ENCODE measurements around the gene PCNX4. TPM values are rescaled to one million over a fixed set of nuclear protein-coding genes. Genes with fewer than 3 reads are reported as not detected.

Gene PCNX4
- polyA plus RNA-seq, 3 donors, result 13.1 to 18.4 (median 16.7) TPM

DNA sequence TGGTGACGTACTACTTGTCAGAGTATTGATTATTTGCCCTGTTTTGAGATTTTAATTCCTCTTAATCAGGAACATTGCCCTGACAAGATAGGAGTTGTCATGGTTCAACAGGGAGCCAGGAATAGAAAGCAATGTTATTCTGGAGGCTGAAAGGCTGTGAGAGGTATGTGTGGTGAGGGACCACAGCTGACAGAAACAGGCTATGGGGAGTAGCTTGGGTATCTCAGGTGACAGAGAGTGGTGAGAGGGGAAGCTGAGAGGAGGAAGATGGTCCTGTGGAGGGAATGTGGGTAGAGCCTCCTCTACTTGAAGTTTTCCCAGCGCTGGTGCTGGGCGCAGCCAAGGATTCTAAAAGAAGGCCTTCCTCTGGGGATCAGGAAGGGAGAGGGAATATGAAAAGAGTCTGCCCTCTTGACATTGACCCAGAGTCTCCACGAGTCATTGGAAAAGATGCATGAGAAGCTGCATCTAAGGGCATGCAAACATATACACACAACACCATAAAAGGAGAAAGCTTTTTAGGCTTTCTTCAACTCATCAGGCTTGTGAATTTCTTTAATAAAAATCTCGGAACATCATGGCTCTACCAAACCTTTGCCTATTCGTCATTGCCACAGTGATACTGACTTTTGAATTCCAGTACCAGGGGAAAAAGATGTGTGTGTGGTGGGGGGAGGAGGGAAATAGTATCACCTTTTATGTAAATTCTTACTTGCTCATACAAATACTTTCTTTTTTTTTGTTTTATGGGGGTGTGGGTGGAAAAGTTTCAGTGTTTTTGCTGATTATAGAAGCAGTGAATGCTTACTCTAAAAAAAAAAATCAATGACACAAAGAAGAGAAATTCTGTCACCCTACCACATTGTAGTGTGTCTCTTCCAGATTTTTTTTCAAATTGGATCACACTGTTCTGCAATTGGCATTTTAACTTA is 113.4 kb downstream of the PCNX4 start:
- H3K27me3 Mint-ChIP-seq (ENCODE audit: low read depth in 3 of 3), result peaks cover 0 to 3% (median 0%) of the 10 kb centered on the region in 3 donors
- no peak for DNase-seq
- Histone ChIP-seq H3K79me2 (ENCODE audit: insufficient read depth, low read length) (no peaks in the 10 kb centered on the region), H3K9ac (ENCODE audit: insufficient read depth, low read length, poor library complexity, severe bottlenecking) (no peak overlapping the region), H3K27ac (ENCODE audit: low read depth in 1 of 2, low read length in 2 of 2) (no peak overlapping the region), H3K4me1 (ENCODE audit: control insufficient read depth in 1 of 2, insufficient read depth in 2 of 2, low read length in 2 of 2) (peaks cover 0 to 16% of the 10 kb centered on the region in 2 donors), H3K27me3 (ENCODE audit: control insufficient read depth in 2 of 2, insufficient read depth in 2 of 2, low read length in 2 of 2) (no peaks in the 10 kb centered on the region), H2AFZ (ENCODE audit: insufficient read depth, low read depth, low read length, poor library complexity, severe bottlenecking) (no peak overlapping the region), H4K20me1 (ENCODE audit: insufficient read depth, low read length) (no peaks in the 10 kb centered on the region), H3K4me3 (replicated peaks in 1 of 3; ENCODE audit: low read depth in 2 of 3, low read length in 3 of 3) (no peak overlapping the region), H3K4me2 (replicated peaks; ENCODE audit: extremely low read depth, low read length, poor library complexity, severe bottlenecking) (no peak overlapping the region), H3K9me3 (replicated peaks in 1 of 2; ENCODE audit: control insufficient read depth in 1 of 2, insufficient read depth in 1 of 2, low read length in 2 of 2) (no peaks in the 10 kb centered on the region), H3K36me3 (replicated peaks in 1 of 2; ENCODE audit: control insufficient read depth in 1 of 2, insufficient read depth in 2 of 2, low read length in 2 of 2) (no peaks in the 10 kb centered on the region)
- 65% methylated on average over 2 of the region's 6 CpGs for WGBS (ENCODE audit: insufficient coverage)
- H3K4me3 Mint-ChIP-seq, result no peak overlapping the region
- H3K27ac Mint-ChIP-seq, result peak overlapping the region in 1 of 7 donors; percentile 38
- H3K4me1 Mint-ChIP-seq, result peaks cover 11% of the 10 kb centered on the region
- H3K36me3 Mint-ChIP-seq, result no peaks in the 10 kb centered on the region
- intact Hi-C loops (cut with micrococcal nuclease), result no loop called here
- TF ChIP-seq, protein P1, sequence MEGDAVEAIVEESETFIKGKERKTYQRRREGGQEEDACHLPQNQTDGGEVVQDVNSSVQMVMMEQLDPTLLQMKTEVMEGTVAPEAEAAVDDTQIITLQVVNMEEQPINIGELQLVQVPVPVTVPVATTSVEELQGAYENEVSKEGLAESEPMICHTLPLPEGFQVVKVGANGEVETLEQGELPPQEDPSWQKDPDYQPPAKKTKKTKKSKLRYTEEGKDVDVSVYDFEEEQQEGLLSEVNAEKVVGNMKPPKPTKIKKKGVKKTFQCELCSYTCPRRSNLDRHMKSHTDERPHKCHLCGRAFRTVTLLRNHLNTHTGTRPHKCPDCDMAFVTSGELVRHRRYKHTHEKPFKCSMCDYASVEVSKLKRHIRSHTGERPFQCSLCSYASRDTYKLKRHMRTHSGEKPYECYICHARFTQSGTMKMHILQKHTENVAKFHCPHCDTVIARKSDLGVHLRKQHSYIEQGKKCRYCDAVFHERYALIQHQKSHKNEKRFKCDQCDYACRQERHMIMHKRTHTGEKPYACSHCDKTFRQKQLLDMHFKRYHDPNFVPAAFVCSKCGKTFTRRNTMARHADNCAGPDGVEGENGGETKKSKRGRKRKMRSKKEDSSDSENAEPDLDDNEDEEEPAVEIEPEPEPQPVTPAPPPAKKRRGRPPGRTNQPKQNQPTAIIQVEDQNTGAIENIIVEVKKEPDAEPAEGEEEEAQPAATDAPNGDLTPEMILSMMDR (IDR thresholded peaks at IDR 0.05), result no peak
- H3K9me3 Mint-ChIP-seq, result peaks cover 0 to 3% (median 0%) of the 10 kb centered on the region in 7 donors

DNA sequence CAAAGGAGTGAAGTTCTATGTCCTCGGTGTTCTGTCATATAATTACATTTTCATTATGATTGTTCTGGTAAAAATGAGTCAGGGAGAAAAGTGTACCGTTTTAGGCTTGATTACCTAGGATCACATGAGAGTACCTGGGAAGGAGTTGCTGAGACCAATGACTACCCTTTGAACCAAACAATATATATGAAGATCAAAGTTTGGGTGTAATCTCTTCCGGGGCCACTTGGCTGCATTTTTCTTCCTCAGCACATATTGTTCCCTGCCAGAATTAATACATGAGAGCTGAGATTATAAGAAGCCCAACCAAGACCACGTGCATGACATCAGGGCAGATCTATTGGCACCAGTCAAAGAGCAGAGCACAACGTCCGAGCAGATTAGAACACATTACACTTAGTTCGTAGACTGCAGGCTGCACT is 114.5 kb downstream of the PCNX4 start:
- Mint-ChIP-seq H3K9me3 (peaks cover 0 to 2% (median 0%) of the 10 kb centered on the region in 7 donors), H3K4me3 (no peak overlapping the region), H3K27me3 (ENCODE audit: low read depth in 3 of 3) (peaks cover 1 to 3% (median 2%) of the 10 kb centered on the region in 3 donors), H3K4me1 (peaks cover 11% of the 10 kb centered on the region), H3K36me3 (no peaks in the 10 kb centered on the region), H3K27ac (no peak overlapping the region)
- Histone ChIP-seq H3K27me3 (ENCODE audit: control insufficient read depth in 2 of 2, insufficient read depth in 2 of 2, low read length in 2 of 2) (no peaks in the 10 kb centered on the region), H4K20me1 (ENCODE audit: insufficient read depth, low read length) (no peaks in the 10 kb centered on the region), H3K79me2 (ENCODE audit: insufficient read depth, low read length) (no peaks in the 10 kb centered on the region), H3K4me2 (replicated peaks; ENCODE audit: extremely low read depth, low read length, poor library complexity, severe bottlenecking) (no peak overlapping the region), H3K9me3 (replicated peaks in 1 of 2; ENCODE audit: control insufficient read depth in 1 of 2, insufficient read depth in 1 of 2, low read length in 2 of 2) (no peaks in the 10 kb centered on the region), H3K9ac (ENCODE audit: insufficient read depth, low read length, poor library complexity, severe bottlenecking) (no peak overlapping the region), H3K4me1 (ENCODE audit: control insufficient read depth in 1 of 2, insufficient read depth in 2 of 2, low read length in 2 of 2) (peaks cover 0 to 16% of the 10 kb centered on the region in 2 donors), H2AFZ (ENCODE audit: insufficient read depth, low read depth, low read length, poor library complexity, severe bottlenecking) (no peak overlapping the region), H3K36me3 (replicated peaks in 1 of 2; ENCODE audit: control insufficient read depth in 1 of 2, insufficient read depth in 2 of 2, low read length in 2 of 2) (no peaks in the 10 kb centered on the region), H3K4me3 (replicated peaks in 1 of 3; ENCODE audit: low read depth in 2 of 3, low read length in 3 of 3) (no peak overlapping the region), H3K27ac (ENCODE audit: low read depth in 1 of 2, low read length in 2 of 2) (no peak overlapping the region)
- DNase-seq, result no peak
- TF ChIP-seq, protein P1 (IDR thresholded peaks at IDR 0.05), result no peak
- 95% methylated on average over 2 of the region's 7 CpGs for WGBS (ENCODE audit: insufficient coverage)
- intact Hi-C loops (cut with micrococcal nuclease), result no loop called here
